ENCODE data around the gene CDH23.

The CDH23 gene

GRCh38 chr10:71750124-71750841 lies 353.6 kb downstream of the CDH23 start:
- no peak for DNase-seq

- DNase-seq = no peak
Measured at GRCh38 chr10:71750986-71751385, 354.3 kb downstream of the CDH23 start.

GRCh38 chr10:71751515-71752224 lies 354.9 kb downstream of the CDH23 start:
- DNase-seq = no peak

- no peak for DNase-seq
Measured at GRCh38 chr10:71752391-71753090, 355.8 kb downstream of the CDH23 start.

GRCh38 chr10:71753091-71753959 lies 356.6 kb downstream of the CDH23 start:
- no peak for DNase-seq

- no peak for DNase-seq
Measured at GRCh38 chr10:71753960-71754505, 357.3 kb downstream of the CDH23 start.

- DNase-seq = no peak
Measured at GRCh38 chr10:71754562-71754961, 357.8 kb downstream of the CDH23 start.

- DNase-seq = no peak
Measured at GRCh38 chr10:71755179-71755879, 358.6 kb downstream of the CDH23 start.

- DNase-seq = no peak
Measured at GRCh38 chr10:71756311-71757191, 359.8 kb downstream of the CDH23 start.

- peak; percentile 13 for DNase-seq
Measured at GRCh38 chr10:71757399-71757922, 360.7 kb downstream of the CDH23 start.

GRCh38 chr10:71761105-71761511 lies 364.4 kb downstream of the CDH23 start:
- DNase-seq = no peak

GRCh38 chr10:71761541-71762113 lies 364.9 kb downstream of the CDH23 start:
- no peak for DNase-seq

- DNase-seq = no peak
Measured at GRCh38 chr10:71762324-71762723, 365.6 kb downstream of the CDH23 start.

- no peak for DNase-seq
Measured at GRCh38 chr10:71763352-71764127, 366.8 kb downstream of the CDH23 start.

GRCh38 chr10:71765176-71765904 lies 368.6 kb downstream of the CDH23 start:
- no peak for DNase-seq

GRCh38 chr10:71765906-71766716 lies 369.4 kb downstream of the CDH23 start:
- DNase-seq = no peak

GRCh38 chr10:71766717-71767419 lies 370.1 kb downstream of the CDH23 start:
- DNase-seq = peak; percentile 66
